PFSK-1 (cell line): ENCODE results near the gene PODXL2.

Experiments used
- FOXP2 ChIP-seq: optimal IDR thresholded peaks from 2 replicates; pipeline ENCODE3; 2011; ENCODE audit warnings: borderline replicate concordance, control low read depth, inconsistent platforms; ENCODE audit not compliant: insufficient read depth; ENCODE audit errors: extremely low read length, extremely low read depth
- POLR2AphosphoS5 ChIP-seq: IDR thresholded peaks from 2 replicates; pipeline ENCODE4 v1.6.1; 2012; ENCODE audit warnings: low read depth, mild to moderate bottlenecking, control low read depth, low read length, moderate library complexity
- SIN3A ChIP-seq: IDR thresholded peaks from 2 replicates; pipeline ENCODE4 v1.6.1; 2012; ENCODE audit warnings: mild to moderate bottlenecking, low read length, moderate library complexity, borderline replicate concordance; ENCODE audit not compliant: insufficient read depth
- TAF1 ChIP-seq: IDR thresholded peaks from 2 replicates; pipeline ENCODE4 v1.6.1; 2012; ENCODE audit warnings: low read length, control low read depth, borderline replicate concordance; ENCODE audit not compliant: insufficient read depth
- TF ChIP-seq, protein P1 (sequence below), 2 experiments: IDR thresholded peaks; 2 replicates each; pipeline versions ENCODE4 v1.6.1 to v1.8.0; 2011 to 2012; ENCODE audit warnings: low read depth in 2 of 2, low read length in 2 of 2, control low read depth in 1 of 2, inconsistent platforms in 1 of 2, mild to moderate bottlenecking in 1 of 2, moderate library complexity in 1 of 2; ENCODE audit not compliant: insufficient read depth in 1 of 2

DNA sequence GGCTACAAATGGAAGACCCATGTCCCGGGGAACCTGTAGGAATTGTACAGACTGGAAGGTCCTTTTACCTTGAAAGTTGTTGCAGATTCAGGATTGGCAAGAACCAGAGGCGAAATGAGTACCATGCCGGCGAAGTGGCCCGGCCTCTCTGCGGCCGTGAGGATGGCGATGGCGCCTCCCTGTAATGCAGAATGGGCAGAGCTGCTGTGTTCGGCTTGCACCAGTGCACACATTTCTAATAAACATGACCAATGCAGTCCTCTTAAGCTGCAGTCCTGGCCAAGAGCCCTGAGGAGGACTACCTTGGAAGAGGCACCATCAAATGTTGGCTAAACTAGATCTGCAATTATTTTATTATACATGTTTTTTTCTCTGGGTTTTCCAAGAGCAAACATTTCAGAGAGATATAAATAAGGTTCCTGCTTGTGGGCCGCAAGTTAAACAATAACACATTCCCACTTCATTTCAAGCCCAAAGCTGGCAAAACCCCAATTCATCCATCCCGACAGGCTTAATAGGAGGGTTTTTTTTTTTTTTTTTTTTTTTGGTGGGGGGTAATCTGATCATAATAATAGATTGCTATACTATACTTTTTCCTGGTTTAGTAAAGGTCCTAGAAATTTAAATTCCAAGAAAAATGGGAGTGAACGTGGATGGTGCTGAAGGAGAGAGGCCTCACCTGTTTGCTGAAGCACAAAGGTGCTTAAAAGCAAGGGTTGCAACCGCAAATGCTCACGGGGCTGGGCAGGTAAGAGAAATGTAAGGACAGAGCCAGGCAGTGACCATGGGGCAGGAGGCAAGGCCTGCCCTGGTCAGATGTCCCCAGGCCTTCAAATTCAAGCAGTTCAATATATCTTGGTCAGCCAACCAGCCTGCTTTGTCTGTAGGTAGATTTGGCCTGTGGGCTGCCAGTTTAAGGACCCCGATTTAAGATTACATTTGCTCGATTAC is 92.3 kb downstream of the PODXL2 start:
- no peak for TF ChIP-seq POLR2AphosphoS5
- TF ChIP-seq, protein P1, sequence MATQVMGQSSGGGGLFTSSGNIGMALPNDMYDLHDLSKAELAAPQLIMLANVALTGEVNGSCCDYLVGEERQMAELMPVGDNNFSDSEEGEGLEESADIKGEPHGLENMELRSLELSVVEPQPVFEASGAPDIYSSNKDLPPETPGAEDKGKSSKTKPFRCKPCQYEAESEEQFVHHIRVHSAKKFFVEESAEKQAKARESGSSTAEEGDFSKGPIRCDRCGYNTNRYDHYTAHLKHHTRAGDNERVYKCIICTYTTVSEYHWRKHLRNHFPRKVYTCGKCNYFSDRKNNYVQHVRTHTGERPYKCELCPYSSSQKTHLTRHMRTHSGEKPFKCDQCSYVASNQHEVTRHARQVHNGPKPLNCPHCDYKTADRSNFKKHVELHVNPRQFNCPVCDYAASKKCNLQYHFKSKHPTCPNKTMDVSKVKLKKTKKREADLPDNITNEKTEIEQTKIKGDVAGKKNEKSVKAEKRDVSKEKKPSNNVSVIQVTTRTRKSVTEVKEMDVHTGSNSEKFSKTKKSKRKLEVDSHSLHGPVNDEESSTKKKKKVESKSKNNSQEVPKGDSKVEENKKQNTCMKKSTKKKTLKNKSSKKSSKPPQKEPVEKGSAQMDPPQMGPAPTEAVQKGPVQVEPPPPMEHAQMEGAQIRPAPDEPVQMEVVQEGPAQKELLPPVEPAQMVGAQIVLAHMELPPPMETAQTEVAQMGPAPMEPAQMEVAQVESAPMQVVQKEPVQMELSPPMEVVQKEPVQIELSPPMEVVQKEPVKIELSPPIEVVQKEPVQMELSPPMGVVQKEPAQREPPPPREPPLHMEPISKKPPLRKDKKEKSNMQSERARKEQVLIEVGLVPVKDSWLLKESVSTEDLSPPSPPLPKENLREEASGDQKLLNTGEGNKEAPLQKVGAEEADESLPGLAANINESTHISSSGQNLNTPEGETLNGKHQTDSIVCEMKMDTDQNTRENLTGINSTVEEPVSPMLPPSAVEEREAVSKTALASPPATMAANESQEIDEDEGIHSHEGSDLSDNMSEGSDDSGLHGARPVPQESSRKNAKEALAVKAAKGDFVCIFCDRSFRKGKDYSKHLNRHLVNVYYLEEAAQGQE (IDR thresholded peaks at IDR 0.05; ENCODE audit: insufficient read depth in 1 of 2, low read depth in 2 of 2, low read length in 2 of 2) = no peak
- no peak for TF ChIP-seq TAF1
- no peak for TF ChIP-seq SIN3A
- no peak for TF ChIP-seq FOXP2
